ENCODE measurements around the gene SUMF1.

SUMF1 gene

GRCh38 chr3:4416427-4416945, 50.6 kb downstream of the SUMF1 start:
- H3K9me3 ChIP-seq (replicated peaks; ENCODE audit: insufficient read depth, low read length), result no peaks in the 10 kb centered on the region
- H4K20me1 ChIP-seq (ENCODE audit: insufficient read depth, low read length), result no peaks in the 10 kb centered on the region
- TF ChIP-seq EZH2phosphoT487 (IDR thresholded peaks at IDR 0.05; ENCODE audit: low read length) (no peak), EZH2 (optimal IDR thresholded peaks at IDR 0.05; ENCODE audit: low read depth, low read length) (no peak), CTCF (IDR thresholded peaks at IDR 0.05; ENCODE audit: low read length) (no peak)
- H3K4me3 ChIP-seq (ENCODE audit: low read length), result no peak overlapping the region
- no peaks in the 10 kb centered on the region for H3K4me1 ChIP-seq (ENCODE audit: low read length)
- H3K27me3 ChIP-seq (replicated peaks; ENCODE audit: insufficient read depth, low read length), result no peaks in the 10 kb centered on the region
- H2AFZ ChIP-seq (ENCODE audit: low read length), result no peak overlapping the region
- no peak for DNase-seq
- no peak overlapping the region for H3K9ac ChIP-seq (ENCODE audit: low read length)
- H3K4me2 ChIP-seq (ENCODE audit: low read depth, low read length), result no peak overlapping the region
- H3K9me2 ChIP-seq (replicated peaks; ENCODE audit: insufficient read depth, low read length), result no peaks in the 10 kb centered on the region
- no peak overlapping the region for H3K27ac ChIP-seq (ENCODE audit: low read length)
- H3F3A ChIP-seq (ENCODE audit: insufficient read depth, low read length), result no peaks in the 10 kb centered on the region
- H3K79me2 ChIP-seq (ENCODE audit: low read length), result no peaks in the 10 kb centered on the region
- H3K36me3 ChIP-seq (replicated peaks; ENCODE audit: insufficient read depth, low read length), result no peaks in the 10 kb centered on the region

- TF ChIP-seq CTCF (IDR thresholded peaks at IDR 0.05; ENCODE audit: low read length) (no peak), EZH2phosphoT487 (IDR thresholded peaks at IDR 0.05; ENCODE audit: low read length) (no peak), EZH2 (optimal IDR thresholded peaks at IDR 0.05; ENCODE audit: low read depth, low read length) (no peak)
- no peaks in the 10 kb centered on the region for H3K4me1 ChIP-seq (ENCODE audit: low read length)
- no peak for DNase-seq
Measured at GRCh38 chr3:4413467-4413866, 53.6 kb downstream of the SUMF1 start.

GRCh38 chr3:4411833-4412232, 55.2 kb downstream of the SUMF1 start:
- Histone ChIP-seq H2AFZ (ENCODE audit: low read length) (no peak overlapping the region), H3K4me1 (ENCODE audit: low read length) (no peaks in the 10 kb centered on the region), H3K9me3 (replicated peaks; ENCODE audit: insufficient read depth, low read length) (no peaks in the 10 kb centered on the region), H3K27me3 (replicated peaks; ENCODE audit: insufficient read depth, low read length) (no peaks in the 10 kb centered on the region), H3K36me3 (replicated peaks; ENCODE audit: insufficient read depth, low read length) (no peaks in the 10 kb centered on the region), H3K4me2 (ENCODE audit: low read depth, low read length) (no peak overlapping the region), H3K4me3 (ENCODE audit: low read length) (no peak overlapping the region), H3K79me2 (ENCODE audit: low read length) (no peaks in the 10 kb centered on the region), H3K9ac (ENCODE audit: low read length) (no peak overlapping the region), H3K9me2 (replicated peaks; ENCODE audit: insufficient read depth, low read length) (no peaks in the 10 kb centered on the region), H3K27ac (ENCODE audit: low read length) (no peak overlapping the region), H3F3A (ENCODE audit: insufficient read depth, low read length) (no peaks in the 10 kb centered on the region), H4K20me1 (ENCODE audit: insufficient read depth, low read length) (no peaks in the 10 kb centered on the region)
- no peak for TF ChIP-seq CTCF (IDR thresholded peaks at IDR 0.05; ENCODE audit: low read length)
- no peak for DNase-seq

More at GRCh38 chr3:4413467-4413866, 53.6 kb downstream of the SUMF1 start:
- Histone ChIP-seq H3K9me2 (replicated peaks; ENCODE audit: insufficient read depth, low read length) (no peaks in the 10 kb centered on the region), H3K27ac (ENCODE audit: low read length) (no peak overlapping the region), H3K36me3 (replicated peaks; ENCODE audit: insufficient read depth, low read length) (no peaks in the 10 kb centered on the region), H3K79me2 (ENCODE audit: low read length) (no peaks in the 10 kb centered on the region), H3K9ac (ENCODE audit: low read length) (no peak overlapping the region), H3K4me3 (ENCODE audit: low read length) (no peak overlapping the region), H3F3A (ENCODE audit: insufficient read depth, low read length) (no peaks in the 10 kb centered on the region), H2AFZ (ENCODE audit: low read length) (no peak overlapping the region), H3K4me2 (ENCODE audit: low read depth, low read length) (no peak overlapping the region), H3K27me3 (replicated peaks; ENCODE audit: insufficient read depth, low read length) (no peaks in the 10 kb centered on the region), H4K20me1 (ENCODE audit: insufficient read depth, low read length) (no peaks in the 10 kb centered on the region), H3K9me3 (replicated peaks; ENCODE audit: insufficient read depth, low read length) (no peaks in the 10 kb centered on the region)
